ENCODE results near the gene ZBTB7C.

The ZBTB7C gene

GRCh38 chr18:48302736-48303135 is 106.4 kb downstream of the ZBTB7C start:
- DNase-seq (ENCODE audit: low read depth, low spot score): no peak
- TF ChIP-seq, protein P1, sequence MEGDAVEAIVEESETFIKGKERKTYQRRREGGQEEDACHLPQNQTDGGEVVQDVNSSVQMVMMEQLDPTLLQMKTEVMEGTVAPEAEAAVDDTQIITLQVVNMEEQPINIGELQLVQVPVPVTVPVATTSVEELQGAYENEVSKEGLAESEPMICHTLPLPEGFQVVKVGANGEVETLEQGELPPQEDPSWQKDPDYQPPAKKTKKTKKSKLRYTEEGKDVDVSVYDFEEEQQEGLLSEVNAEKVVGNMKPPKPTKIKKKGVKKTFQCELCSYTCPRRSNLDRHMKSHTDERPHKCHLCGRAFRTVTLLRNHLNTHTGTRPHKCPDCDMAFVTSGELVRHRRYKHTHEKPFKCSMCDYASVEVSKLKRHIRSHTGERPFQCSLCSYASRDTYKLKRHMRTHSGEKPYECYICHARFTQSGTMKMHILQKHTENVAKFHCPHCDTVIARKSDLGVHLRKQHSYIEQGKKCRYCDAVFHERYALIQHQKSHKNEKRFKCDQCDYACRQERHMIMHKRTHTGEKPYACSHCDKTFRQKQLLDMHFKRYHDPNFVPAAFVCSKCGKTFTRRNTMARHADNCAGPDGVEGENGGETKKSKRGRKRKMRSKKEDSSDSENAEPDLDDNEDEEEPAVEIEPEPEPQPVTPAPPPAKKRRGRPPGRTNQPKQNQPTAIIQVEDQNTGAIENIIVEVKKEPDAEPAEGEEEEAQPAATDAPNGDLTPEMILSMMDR (IDR thresholded peaks at IDR 0.05; ENCODE audit: low read depth, low read length): no peak
- H3K4me3 ChIP-seq (ENCODE audit: low read depth, low read length): no peak overlapping the region
- in situ Hi-C loops (cut with HindIII; ENCODE audit: low sequenced_read_pairs): no loop called here

GRCh38 chr18:48300463-48300961 is 108.7 kb downstream of the ZBTB7C start:
- no peak for DNase-seq (ENCODE audit: low read depth, low spot score)
- TF ChIP-seq, protein P1 (IDR thresholded peaks at IDR 0.05; ENCODE audit: low read depth, low read length): no peak
- no peak overlapping the region for H3K4me3 ChIP-seq (ENCODE audit: low read depth, low read length)
- in situ Hi-C loops (cut with HindIII; ENCODE audit: low sequenced_read_pairs): no loop called here

DNA sequence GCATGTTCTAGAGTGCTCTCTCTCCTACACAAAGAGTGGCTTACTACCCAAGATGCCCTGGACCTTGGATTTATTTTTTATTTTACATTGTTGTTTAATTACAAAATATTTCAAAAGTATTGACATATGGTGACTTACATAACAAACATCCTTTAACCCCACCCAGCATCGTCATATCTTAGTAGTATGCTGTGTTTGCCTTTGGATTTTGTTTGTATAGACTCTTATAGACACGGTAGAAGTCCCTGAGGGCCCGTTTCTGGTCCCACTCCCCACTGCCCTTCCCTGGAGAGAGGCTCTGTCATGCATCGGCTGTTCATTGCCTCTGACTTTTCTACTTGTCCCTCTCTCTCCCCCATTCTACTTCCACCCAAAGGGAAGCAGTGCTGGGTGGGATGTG is 112.0 kb downstream of the ZBTB7C start:
- TF ChIP-seq, protein P1 (IDR thresholded peaks at IDR 0.05; ENCODE audit: low read depth, low read length): no peak
- DNase-seq (ENCODE audit: low read depth, low spot score): no peak
- no peak overlapping the region for H3K4me3 ChIP-seq (ENCODE audit: low read depth, low read length)
- in situ Hi-C loops (cut with HindIII; ENCODE audit: low sequenced_read_pairs): no loop called here

- H3K4me3 ChIP-seq (ENCODE audit: low read depth, low read length): no peak overlapping the region
- TF ChIP-seq, protein P1 (IDR thresholded peaks at IDR 0.05; ENCODE audit: low read depth, low read length): no peak
- in situ Hi-C loops (cut with HindIII; ENCODE audit: low sequenced_read_pairs): no loop called here
- DNase-seq (ENCODE audit: low read depth, low spot score): no peak
Measured at GRCh38 chr18:48296581-48296980, 112.6 kb downstream of the ZBTB7C start.

DNA sequence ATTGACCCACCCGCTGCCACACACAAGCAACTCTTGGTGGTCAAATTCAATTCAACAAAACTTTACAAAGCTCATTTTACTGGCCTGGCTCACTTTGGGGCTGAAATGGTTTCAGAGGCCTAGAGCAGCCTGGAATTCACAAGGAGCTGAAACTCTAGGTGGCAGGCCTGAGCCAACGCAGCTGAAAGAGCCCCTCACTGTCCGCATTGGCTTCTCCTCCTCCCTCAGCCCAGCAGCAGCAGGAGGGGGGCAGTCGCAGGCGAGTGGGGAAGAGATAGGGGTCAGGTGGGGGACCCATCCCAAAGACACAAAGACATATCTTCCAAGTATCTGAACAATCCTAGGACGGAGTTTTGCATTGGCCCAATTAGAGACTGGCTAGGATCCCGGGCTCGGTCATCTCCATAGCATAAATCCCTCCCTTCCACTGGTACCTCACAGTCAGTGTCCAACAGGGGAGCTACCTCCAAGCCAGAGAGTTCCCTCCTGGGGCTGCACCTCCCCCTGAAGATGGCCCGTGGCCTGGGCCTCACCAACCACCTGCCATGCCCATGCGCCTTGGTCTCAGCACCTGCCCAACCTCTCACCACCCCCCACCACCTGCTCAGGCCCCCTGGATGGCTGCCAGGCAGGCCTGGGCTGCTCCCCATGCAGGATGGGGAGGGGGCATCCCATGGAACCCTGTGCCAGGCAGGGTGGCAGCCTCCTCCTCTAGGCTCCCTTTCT is 113.4 kb downstream of the ZBTB7C start:
- in situ Hi-C loops (cut with HindIII; ENCODE audit: low sequenced_read_pairs): no loop called here
- DNase-seq (ENCODE audit: low read depth, low spot score): no peak
- TF ChIP-seq, protein P1 (IDR thresholded peaks at IDR 0.05; ENCODE audit: low read depth, low read length): peak; percentile 52

DNA sequence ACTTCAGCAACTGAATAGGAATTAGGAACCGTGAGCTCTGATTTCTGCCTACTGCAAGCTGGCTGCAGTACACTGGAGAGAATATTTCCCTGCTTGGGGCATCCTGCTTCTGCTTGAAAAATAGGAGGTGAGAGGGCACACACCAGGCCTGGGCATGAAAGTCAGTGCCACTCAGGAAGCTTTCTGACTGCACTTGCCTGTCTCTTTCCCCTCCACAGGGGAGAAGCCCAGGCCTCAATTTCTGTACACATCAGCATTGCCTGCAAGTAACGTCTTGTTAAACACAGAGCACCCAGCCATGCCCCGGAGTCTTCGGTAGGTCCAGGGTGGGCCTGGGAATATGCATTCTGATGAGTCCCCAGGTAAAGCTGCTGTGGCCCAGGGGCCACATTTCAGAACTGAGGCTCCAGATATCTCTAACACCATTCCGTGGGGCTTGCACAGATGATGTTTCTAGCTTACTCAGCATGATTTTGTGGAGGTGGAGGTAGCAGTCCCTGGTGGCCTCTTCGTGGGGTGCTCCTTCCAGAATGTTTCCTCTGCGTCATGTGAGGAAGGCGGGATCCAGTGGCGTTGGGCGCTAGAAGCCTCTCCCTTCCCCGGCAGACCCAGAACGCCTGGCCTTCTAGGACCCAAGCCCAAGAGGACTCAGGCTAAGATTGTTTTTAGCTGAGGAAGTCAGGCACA is 114.1 kb downstream of the ZBTB7C start:
- TF ChIP-seq, protein P1 (IDR thresholded peaks at IDR 0.05; ENCODE audit: low read depth, low read length): no peak
- no peak for DNase-seq (ENCODE audit: low read depth, low spot score)
- in situ Hi-C loops (cut with HindIII; ENCODE audit: low sequenced_read_pairs): no loop called here

More for the DNA sequence above, 113.4 kb downstream of the ZBTB7C start:
- no peak overlapping the region for H3K4me3 ChIP-seq (ENCODE audit: low read depth, low read length)

More for the DNA sequence above, 114.1 kb downstream of the ZBTB7C start:
- no peak overlapping the region for H3K4me3 ChIP-seq (ENCODE audit: low read depth, low read length)
